Hematopoietic multipotent progenitor cell treated with erythropoietin and hydrocortisone succinate and interleukin-3 and kit ligand, for 6 days (in vitro differentiated cells): ENCODE measurements around the gene ADCY10.
"Not testable (repeated sequence)": the region's sequence is repeated elsewhere in the genome, so short reads cannot be mapped to it uniquely, and the experiment has no call there.

ENCODE experiments used
- DNase-seq: peaks from one replicate; pipeline ENCODE4 v3.0.0-alpha.2; 2015

Gene ADCY10

GRCh38 chr1:167842872-167843271 lies 71.1 kb downstream of the ADCY10 start:
- DNase-seq, result no peak

- no peak for DNase-seq
Measured at GRCh38 chr1:167841530-167841929, 72.4 kb downstream of the ADCY10 start.

- no peak for DNase-seq
Measured at GRCh38 chr1:167839009-167839408, 74.9 kb downstream of the ADCY10 start.

GRCh38 chr1:167837326-167837725 lies 76.6 kb downstream of the ADCY10 start:
- peak; percentile 39 for DNase-seq

- DNase-seq, result no peak
Measured at GRCh38 chr1:167836197-167836596, 77.7 kb downstream of the ADCY10 start.

- DNase-seq, result no peak
Measured at GRCh38 chr1:167833904-167834303, 80.0 kb downstream of the ADCY10 start.

- no peak for DNase-seq
Measured at GRCh38 chr1:167832693-167833092, 81.2 kb downstream of the ADCY10 start.

- not testable (repeated sequence) for DNase-seq
Measured at GRCh38 chr1:167830668-167831067, 83.3 kb downstream of the ADCY10 start.

- DNase-seq, result peak; percentile 50
Measured at GRCh38 chr1:167829868-167830267, 84.1 kb downstream of the ADCY10 start.

GRCh38 chr1:167826127-167826526 lies 87.8 kb downstream of the ADCY10 start:
- DNase-seq, result peak; percentile 43

- no peak for DNase-seq
Measured at GRCh38 chr1:167825419-167826079, 88.4 kb downstream of the ADCY10 start.

- no peak for DNase-seq
Measured at GRCh38 chr1:167824163-167824794, 89.7 kb downstream of the ADCY10 start.

GRCh38 chr1:167821969-167822685 lies 91.8 kb downstream of the ADCY10 start:
- peak; percentile 26 for DNase-seq

- DNase-seq, result no peak
Measured at GRCh38 chr1:167821356-167821685, 92.6 kb downstream of the ADCY10 start.

- DNase-seq, result no peak
Measured at GRCh38 chr1:167820684-167821355, 93.1 kb downstream of the ADCY10 start.

- DNase-seq, result peak; percentile 70
Measured at GRCh38 chr1:167819849-167820683, 93.9 kb downstream of the ADCY10 start.

GRCh38 chr1:167815650-167816049 lies 98.3 kb downstream of the ADCY10 start:
- no peak for DNase-seq

- no peak for DNase-seq
Measured at GRCh38 chr1:167812972-167813371, 101.0 kb downstream of the ADCY10 start.

GRCh38 chr1:167808690-167809089 lies 105.2 kb downstream of the ADCY10 start:
- DNase-seq, result peak; percentile 39

GRCh38 chr1:167808104-167808503 lies 105.8 kb downstream of the ADCY10 start:
- DNase-seq, result no peak

GRCh38 chr1:167806676-167807075 lies 107.3 kb downstream of the ADCY10 start:
- DNase-seq, result not testable (repeated sequence)

GRCh38 chr1:167806235-167806634 lies 107.7 kb downstream of the ADCY10 start:
- DNase-seq, result not testable (repeated sequence)
